GM18517 (cell line): Measurements from ENCODE around the gene CRIM1.

ENCODE experiments used
- ATAC-seq: cut with Tn5 transposase; IDR thresholded peaks from one replicate; pipeline ENCODE4 v1.9.1; 2021; ENCODE audit warnings: mild to moderate bottlenecking, moderate library complexity; ENCODE audit not compliant: unreplicated experiment

CRIM1 gene

DNA sequence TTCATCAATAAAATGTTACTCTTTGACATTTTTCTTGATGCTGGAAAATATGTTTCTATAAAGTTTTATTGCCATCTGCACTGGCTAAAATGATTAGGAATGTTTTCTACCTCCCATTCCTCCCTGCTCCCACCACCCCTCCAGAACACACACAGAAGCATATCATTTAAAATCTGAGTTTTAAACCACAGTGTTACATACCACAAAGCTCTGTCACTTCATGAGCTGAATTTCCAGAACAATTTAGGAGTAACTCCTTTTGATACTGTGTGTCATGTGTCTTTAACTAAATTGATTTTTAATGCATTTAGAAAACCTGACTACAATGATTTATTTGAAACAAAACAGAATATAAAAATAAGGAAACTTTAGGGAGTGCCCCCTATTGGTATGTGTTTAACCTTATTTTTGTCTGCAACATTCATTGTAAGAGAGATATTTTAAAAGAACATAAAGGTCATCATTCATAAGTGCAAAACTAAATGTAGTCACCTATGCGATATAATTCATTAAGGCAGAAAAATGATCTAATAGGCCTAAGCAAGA is 190.4 kb downstream of the CRIM1 start:
- ATAC-seq, result no peak

DNA sequence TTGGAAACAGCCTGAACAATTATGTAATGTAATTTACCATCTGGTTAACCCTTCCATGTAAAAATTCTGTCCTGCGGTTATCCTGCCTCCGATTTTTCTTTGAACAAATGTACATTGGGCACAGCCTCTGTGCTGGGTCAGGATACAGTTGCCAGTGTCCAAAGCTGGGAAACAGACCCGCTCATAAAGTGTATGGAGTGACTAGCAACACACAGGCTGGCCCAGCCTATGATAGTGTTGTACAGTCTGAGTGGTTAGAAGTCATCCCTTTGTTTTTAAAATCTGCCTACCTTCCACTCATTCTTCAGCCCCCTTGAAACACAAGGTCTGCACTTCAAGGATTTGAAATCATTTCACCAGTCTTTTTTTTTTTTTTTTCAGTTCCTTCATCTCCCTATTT is 192.3 kb downstream of the CRIM1 start:
- ATAC-seq, result no peak

DNA sequence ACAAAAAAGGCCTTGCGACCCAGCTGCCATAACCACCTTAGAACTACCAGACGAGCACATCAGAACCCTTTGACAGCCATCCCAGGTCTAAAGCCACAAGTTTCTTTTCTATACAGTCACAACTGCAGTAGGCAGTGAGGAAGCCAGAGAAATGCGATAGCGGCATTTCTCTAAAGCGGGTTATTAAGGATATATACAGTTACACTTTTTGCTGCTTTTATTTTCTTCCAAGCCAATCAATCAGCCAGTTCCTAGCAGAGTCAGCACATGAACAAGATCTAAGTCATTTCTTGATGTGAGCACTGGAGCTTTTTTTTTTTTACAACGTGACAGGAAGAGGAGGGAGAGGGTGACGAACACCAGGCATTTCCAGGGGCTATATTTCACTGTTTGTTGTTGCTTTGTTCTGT is 193.6 kb downstream of the CRIM1 start:
- ATAC-seq, result no peak

DNA sequence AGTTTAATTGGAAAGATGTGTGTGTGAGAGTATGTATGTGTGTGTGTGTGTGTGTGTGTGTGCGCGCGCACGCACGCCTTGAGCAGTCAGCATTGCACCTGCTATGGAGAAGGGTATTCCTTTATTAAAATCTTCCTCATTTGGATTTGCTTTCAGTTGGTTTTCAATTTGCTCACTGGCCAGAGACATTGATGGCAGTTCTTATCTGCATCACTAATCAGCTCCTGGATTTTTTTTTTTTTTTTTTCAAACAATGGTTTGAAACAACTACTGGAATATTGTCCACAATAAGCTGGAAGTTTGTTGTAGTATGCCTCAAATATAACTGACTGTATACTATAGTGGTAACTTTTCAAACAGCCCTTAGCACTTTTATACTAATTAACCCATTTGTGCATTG is 194.4 kb downstream of the CRIM1 start:
- no peak for ATAC-seq

DNA sequence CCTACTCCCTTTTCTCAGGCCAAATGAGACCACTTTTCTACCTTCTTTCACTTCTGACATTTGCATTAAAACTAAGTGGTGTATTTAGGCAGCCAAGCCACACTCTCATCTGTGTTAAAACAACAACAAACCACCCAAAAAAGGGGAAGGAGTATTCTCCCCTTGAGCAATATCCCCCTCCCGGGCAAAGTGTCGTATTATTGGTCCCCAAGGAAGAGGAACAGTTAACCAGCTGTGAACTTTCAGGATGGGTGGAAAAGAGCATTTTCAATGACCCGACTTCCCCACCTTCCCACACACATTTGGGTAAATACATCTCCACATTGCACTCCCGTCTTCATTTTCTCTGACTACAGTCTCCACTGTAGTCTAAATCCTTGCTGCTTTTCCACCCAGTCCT is 198.1 kb downstream of the CRIM1 start:
- ATAC-seq, result no peak

DNA sequence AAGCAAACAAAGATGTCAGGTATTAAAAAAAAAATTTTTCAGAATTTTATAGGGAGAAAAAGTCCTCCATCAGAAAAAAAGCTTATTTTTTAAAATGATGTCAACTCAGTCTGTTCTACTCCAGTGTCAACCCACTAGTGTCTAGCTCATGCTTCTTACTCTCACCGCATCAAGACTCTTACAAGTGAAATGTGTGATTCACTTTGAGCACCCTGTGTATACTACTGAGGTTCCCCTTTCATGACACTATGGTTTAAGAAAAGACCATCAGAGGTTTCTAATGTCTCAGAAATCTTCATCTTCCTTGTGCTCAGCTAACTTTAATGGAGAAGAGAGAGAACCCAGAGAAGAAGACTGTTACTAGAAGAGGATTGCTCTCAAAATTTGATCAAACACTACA is 199.0 kb downstream of the CRIM1 start:
- no peak for ATAC-seq

DNA sequence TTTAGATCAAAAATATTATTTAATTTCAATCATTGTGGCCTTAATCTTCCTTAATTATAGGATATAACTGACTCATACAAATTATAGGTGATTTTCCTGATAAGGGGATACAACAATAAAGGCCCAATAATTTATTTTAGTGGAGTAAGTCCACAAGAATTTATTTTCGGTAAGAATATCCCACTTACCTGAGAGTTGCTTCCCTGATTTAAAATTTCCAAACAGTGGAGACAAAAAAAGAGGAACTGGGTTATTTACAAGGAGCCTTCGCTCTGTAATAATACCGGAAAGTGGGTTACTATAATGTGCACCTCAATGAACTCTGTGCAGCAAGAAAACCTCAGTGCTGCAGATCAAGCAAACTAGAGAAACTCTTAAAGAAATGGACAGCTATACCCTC is 200.2 kb downstream of the CRIM1 start:
- no peak for ATAC-seq

DNA sequence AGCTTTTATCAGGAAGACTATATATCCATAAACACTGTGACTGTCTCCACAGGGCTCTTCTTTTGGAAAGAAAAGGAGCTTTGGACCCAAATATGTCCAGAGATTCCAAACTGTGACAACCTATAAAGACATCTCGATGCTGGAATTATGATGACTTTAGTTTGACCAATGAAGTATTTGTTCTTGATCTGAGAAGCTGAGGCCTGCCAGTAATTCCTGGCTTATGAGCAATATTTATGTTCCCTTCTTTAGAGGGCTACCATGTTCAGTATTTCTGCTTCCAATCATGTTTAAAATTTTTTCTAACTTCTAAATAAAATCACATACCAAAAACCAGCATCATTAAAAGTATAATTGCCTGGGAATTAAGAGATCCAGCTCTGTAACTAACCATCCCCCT is 201.3 kb downstream of the CRIM1 start:
- no peak for ATAC-seq

DNA sequence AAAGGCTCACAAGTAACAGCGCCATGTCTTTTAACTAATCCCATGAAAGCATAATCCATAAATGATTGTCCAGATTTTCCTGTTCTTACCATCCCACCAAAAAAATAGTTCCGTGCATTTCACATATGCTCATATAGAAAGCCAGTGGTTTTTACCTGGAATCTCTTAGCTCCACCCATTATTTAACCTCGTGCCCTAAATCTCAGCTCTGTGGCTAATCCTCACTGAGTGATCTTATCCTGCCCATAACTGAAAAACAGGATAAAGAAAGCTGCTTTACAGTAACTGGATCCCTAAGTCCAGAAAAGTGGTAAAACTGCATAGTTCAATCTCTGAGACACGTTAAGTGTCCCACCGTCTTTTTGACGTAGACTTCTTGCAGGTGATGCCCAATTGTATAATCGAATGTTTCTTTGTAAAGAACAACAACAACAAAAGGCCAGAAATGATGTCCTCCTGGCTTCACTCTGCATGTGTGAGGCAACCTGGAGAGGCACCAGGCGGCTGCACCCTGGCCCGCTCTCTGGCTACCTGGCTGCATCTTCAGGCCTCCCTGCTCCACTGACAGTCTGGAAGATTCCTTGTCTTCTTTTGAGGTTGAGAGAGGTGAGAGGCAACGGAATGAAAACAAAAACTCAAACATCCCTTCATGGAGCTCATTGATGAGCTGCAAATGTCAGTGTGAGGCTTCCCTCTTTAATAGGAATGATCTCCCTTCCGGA is 203.8 kb downstream of the CRIM1 start:
- ATAC-seq, result no peak

DNA sequence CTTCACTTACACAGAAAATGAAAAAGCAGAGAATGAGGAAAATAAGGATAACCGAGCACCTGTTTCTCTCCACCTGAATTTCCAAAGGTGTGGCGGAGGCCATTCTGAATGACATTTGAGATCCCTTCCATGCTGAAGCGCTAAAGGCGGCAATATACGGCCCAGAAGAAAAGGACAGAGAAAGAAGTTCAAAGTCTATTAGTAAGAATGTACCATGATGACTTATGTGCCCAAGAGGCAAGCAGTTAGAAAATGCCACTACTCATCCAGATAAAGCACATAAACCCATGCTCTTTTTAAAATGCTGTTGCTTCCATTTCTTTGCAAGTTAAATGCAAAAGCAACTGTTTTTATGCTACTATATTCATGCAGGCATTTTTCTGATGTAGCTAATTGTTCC is 205.1 kb downstream of the CRIM1 start:
- no peak for ATAC-seq

DNA sequence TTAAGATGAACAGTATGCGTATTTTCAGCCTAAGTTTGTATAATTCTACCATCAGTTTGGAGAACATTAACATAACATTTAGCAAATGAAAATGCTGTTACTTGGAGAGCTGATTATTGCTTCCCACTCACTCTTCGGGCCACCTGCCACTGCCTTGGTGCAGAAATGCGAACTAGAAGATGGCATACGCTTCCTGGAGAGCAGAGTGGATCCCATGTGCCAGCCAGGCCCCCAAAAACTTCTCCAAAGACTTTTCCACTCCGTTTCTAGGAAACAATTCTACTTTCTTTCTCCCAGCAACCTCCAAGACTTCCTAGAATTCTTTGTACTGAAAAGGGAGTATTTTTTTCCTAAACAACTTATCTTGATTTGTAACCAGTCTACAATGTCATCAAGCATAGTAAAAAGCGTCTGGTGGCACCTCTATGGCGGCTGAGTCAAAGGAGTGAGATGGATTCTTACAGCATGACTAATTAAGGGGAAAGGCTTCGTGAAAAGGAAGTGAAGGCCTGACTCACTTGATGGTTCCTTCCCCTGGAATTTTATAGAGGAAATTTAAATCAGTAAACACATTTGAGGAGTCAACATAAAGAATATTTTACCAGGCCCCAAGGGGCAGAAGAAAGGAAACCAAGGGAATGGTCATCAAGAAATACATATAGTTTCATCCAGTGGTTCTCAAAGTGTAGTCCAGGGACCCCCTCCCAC is 205.8 kb downstream of the CRIM1 start:
- no peak for ATAC-seq

DNA sequence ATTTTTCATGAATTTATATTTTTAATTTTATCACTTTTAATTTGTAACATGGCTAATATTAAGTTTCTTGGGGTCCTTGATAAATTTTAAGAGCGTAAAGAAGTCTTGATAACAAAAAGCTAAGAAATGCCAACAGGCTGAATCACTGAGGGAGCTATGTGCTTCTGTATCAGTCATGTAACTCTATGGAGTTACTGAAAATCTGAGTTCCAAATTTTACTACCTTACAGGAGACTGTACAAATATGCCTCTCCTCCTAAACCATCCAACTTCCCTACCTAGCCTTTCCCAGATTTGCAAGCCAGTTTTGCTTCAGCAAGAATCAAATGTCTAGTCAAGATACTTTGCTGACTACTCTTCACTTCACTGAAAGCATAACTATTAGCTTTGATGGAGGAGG is 206.7 kb downstream of the CRIM1 start:
- no peak for ATAC-seq

DNA sequence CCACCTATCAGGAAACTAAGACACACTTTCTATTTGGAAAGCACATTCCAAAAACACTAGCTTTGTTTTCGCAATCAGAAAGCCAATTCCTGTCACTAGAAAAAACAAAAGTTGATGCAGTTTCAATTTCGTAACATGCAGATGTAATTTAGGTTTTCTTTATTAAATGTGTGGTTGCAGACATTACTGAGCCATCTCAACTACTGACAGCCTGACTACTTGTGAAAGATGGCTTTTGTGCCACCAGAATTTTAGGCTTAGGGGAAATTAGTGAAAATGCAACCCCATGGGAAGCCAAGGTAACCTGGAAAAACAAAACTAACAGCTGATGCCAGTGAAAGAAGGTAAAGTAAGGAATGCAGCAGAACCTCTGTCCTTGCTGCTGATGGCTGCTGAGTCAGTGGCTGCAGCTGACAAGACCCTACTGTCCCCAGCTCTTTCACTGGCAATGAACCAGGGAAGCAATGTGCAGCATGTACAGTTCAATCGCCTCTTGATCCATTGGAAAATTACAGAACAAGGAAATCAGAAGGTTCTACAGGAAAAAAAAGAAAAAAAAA is 207.5 kb downstream of the CRIM1 start:
- no peak for ATAC-seq

DNA sequence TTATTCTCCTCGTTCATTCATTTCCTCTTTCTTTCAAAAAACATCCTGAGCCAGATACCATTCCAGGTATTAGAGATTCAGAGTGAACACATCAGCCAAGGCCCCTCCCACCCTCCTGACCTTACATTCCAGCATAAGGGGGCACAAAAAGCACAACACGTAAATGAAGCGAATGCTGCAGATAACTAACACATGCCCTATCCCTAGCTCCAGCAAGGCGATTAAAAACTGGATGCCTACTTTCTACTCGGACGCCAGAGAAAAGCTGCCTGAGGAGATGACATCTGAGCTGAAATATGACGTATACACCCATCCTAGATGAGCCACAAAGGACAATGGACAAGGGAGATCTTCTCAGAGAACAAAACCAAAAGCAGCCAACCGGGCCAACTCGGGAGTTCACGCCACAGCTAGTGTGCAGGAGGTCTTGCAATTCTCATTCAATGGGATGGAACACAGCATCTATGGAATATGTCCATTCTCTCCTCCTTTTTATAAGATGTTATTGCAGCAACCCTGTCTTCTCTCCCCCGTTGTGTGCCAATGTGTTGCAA is 208.9 kb downstream of the CRIM1 start:
- ATAC-seq, result no peak

DNA sequence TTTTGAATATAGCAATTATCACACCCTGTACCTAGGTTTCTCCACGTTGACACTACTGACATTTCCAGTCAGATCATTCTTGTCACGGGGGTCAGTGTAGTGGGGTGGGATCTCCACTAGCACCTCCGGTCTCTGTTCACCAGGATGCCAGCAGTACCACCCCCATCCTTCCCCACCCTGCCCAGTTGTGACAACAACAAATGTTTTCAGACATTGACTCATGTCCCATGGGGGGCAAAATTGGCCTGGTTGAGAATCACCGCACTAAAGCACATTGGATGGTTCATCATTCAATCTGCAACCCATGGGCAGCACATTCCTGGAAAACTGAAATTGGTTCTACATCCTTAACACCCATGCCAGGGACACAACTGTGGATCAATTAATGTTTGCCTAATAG is 210.1 kb downstream of the CRIM1 start:
- no peak for ATAC-seq

DNA sequence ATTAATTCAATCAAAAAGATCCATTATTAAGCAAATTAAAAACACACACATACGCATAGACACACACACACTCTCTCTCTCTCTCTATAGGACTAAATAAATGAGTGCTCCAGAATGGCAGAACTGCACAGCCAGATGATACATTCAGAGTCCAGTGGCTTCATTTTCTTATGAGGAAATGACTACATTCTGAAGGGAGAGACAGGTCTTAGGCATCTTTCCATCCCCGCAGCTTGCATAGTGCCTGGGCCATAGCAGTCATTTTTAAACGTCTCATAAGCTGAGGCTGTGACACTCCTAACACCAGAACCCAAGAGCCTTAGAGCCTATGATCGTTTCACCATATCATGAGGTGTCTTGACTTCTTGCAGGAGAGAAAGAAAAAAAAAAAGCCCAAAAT is 211.3 kb downstream of the CRIM1 start:
- no peak for ATAC-seq

DNA sequence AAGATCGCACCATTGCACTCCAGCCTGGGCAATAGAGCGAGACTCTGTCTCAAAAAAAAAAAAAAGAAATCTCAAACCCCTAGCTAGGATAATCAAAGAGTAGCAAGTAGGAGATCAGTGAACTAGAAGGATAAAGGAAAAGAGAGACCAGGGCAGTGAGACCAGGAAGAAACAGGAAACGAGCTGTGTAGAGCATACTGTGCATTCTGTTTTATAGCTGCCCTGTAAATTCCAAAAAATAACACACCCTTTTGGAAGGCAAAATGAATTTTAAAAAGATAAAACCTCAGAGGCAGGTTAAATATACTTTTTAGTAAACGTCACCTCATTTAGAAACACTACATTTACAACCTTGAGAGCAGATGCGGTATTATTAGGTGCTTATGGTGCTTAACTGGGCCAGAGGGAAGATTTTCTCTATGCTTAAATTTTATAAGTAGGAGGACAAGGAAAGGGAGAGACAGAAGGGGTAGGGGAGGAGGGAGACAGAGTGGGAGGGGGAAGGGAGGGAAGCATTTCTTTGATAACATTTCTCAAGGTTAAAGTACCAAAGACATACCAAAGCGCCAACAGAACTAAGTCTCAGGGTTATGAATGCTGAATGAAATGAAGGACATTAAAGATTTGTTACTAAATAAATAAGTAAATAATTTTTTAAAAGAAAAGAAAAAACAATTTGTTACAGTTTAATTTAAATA is 212.3 kb downstream of the CRIM1 start:
- no peak for ATAC-seq

DNA sequence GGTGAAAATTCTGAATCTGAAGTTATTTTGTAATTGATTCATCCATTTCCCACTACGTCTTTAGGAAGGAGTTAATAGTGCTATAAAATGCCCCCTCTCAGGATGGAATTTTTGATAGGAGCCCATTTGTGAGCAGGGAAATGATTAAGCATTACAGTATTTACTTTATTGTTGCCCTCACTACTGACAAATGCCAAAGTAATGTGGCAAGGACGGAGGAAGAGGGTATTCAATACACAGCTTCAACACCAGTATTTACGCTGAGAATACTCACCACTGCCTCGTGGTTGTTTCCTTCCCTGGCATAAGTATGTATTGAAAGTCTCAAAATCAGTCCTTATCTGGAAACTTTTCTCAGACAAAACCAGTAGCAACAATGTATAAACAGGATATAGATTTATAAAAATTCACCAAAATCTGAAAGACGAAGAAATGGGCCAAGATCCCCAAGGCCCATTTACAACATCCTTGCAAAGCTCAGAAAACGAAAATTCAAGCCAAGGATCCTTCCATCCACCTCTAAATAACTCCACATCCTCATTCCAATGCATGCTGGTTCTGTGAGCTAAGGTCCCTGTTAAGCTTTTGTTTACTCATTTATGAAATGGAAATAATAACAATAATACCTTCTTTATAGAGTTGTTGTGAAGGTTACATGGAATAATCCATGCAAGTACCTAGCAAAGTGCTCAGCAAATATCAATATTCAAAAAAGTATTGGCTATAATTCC is 213.1 kb downstream of the CRIM1 start:
- no peak for ATAC-seq

DNA sequence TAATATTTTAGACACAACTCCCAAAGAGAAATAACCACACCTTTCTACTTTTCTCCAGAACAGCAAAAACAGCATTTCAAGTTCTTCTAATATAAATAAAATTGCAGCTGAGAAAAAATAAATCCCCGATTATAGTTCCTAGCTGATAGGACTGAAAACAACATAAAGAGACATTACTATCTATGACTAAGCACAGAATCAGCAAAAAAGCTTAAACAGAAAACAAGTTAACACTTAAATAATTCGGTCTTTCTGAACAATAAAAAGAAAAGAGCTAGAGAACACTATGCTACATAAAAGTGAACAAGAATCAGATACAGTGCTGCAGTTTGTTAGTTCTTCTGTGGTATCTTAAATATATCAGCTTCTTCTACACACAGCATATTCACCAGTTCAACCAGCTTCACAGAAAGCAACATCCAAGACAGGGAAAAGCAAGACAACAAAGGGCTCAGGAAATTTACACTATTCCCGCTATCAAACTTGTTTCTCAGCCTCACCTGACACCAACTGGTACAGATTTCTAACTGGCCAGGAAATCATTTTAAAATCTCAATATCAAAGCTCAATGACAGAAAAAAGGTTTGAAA is 213.8 kb downstream of the CRIM1 start:
- ATAC-seq, result no peak

DNA sequence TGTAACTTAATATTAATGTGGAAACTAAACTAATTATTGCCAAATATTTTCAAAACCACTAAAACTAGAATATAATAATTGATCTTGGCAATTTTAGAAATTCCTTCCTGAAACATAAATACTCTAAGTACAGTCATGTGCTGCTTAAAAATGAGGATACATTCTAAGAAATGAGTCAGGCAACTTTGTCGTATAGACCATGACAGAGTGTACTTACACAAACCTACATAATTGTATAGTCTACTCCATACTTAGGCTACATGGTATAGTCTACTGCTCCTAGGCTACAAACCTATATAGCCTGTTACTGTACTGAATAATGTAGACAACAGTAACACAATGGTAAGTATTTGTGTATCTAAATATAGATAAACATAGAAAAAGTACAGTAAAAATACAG is 214.8 kb downstream of the CRIM1 start:
- no peak for ATAC-seq
